PC-9 (cell line): ENCODE measurements around the gene ZNF784.

Source experiments
- CTCF ChIP-seq: fragments of 200-600 bp; sonication (generic); conservative IDR thresholded peaks from 2 replicates; pipeline ENCODE4 v1.6.1; 2017; ENCODE audit warnings: mixed run types, antibody characterized with exemption, mild to moderate bottlenecking, moderate library complexity
- EZH2 ChIP-seq: fragments of 200-600 bp; sonication (generic); IDR thresholded peaks from 2 replicates; pipeline ENCODE4 v1.8.0; 2017; ENCODE audit warnings: antibody characterized with exemption, low read depth

- TF ChIP-seq CTCF: no peak
- no peak for TF ChIP-seq EZH2
These were observed 46.6 kb upstream of the ZNF784 start for GRCh38 chr19:55671054-55671378.
